DOHH2 (cell line): ENCODE measurements around the gene IFT81.

Source experiments
- EZH2phosphoT487 ChIP-seq: fragments of 200-600 bp; sonication (generic); IDR thresholded peaks from 2 replicates; pipeline ENCODE4 v1.6.1; 2017; ENCODE audit warnings: borderline replicate concordance, mild to moderate bottlenecking, antibody characterized with exemption, low read length, moderate library complexity, mixed read lengths
- TF ChIP-seq, protein P1 (sequence below): fragments of 200-600 bp; sonication (generic); IDR thresholded peaks from one replicate; pipeline ENCODE4 v1.5.1; 2014; ENCODE audit warnings: antibody characterized with exemption, mild to moderate bottlenecking, low read depth, low read length; ENCODE audit not compliant: poor library complexity, severe bottlenecking

- TF ChIP-seq, protein P1, sequence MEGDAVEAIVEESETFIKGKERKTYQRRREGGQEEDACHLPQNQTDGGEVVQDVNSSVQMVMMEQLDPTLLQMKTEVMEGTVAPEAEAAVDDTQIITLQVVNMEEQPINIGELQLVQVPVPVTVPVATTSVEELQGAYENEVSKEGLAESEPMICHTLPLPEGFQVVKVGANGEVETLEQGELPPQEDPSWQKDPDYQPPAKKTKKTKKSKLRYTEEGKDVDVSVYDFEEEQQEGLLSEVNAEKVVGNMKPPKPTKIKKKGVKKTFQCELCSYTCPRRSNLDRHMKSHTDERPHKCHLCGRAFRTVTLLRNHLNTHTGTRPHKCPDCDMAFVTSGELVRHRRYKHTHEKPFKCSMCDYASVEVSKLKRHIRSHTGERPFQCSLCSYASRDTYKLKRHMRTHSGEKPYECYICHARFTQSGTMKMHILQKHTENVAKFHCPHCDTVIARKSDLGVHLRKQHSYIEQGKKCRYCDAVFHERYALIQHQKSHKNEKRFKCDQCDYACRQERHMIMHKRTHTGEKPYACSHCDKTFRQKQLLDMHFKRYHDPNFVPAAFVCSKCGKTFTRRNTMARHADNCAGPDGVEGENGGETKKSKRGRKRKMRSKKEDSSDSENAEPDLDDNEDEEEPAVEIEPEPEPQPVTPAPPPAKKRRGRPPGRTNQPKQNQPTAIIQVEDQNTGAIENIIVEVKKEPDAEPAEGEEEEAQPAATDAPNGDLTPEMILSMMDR = no peak
- TF ChIP-seq EZH2phosphoT487 = no peak
Measured at GRCh38 chr12:110115675-110116074, 8.5 kb upstream of the IFT81 start.
